H1 (cell line): Measurements from ENCODE around the gene AZI2. TPM values are rescaled to one million over a fixed set of nuclear protein-coding genes. Genes with fewer than 3 reads are reported as not detected.

ENCODE experiments used
- BACH1 ChIP-seq: IDR thresholded peaks from 2 replicates; pipeline ENCODE4 v1.6.1; 2012; ENCODE audit warnings: low read length, improper control_type of control experiment
- CHD7 ChIP-seq: fragments of 300-600 bp; sonication (generic); IDR thresholded peaks from 2 replicates; pipeline ENCODE4 v1.7.1; 2012; ENCODE audit warnings: low read length, moderate library complexity, mild to moderate bottlenecking, inconsistent platforms; ENCODE audit not compliant: insufficient replicate concordance
- MAFK ChIP-seq: IDR thresholded peaks from 2 replicates; pipeline ENCODE4 v1.6.1; 2012; ENCODE audit warnings: low read depth, mild to moderate bottlenecking, improper control_type of control experiment, low read length
- NANOG ChIP-seq: IDR thresholded peaks from 2 replicates; pipeline ENCODE4 v1.6.1; 2011; ENCODE audit warnings: low read length, low read depth, mild to moderate bottlenecking, inconsistent platforms; ENCODE audit not compliant: insufficient read depth, poor library complexity, severe bottlenecking
- POLR2A ChIP-seq, 2 experiments: IDR thresholded peaks; 1 replicate in 1 of 2; 2 replicates in 1 of 2; pipeline ENCODE4 v1.6.1; 2011; ENCODE audit warnings: low read depth in 2 of 2, low read length in 2 of 2, mild to moderate bottlenecking in 2 of 2; ENCODE audit errors: control extremely low read depth in 1 of 2
- SP1 ChIP-seq: IDR thresholded peaks from 2 replicates; pipeline ENCODE4 v1.6.1; 2011; ENCODE audit warnings: low read depth, low read length
- SRF ChIP-seq: IDR thresholded peaks from 2 replicates; pipeline ENCODE4 v1.6.1; 2011; ENCODE audit warnings: mild to moderate bottlenecking, low read depth, low read length, moderate library complexity
- polyA plus RNA-seq, 7 experiments: library from polyadenylated mRNA; depleted of rRNA in 3 of 7; stranded (reverse) in 5 of 7; unstranded in 2 of 7; fragments of >200 nt in 5 of 7; fragments of 200-250 nt in 2 of 7; gene quantifications; 1 replicate in 5 of 7; 2 replicates in 1 of 7; 4 replicates in 1 of 7; pipeline versions ENCODE4 v1.2.1 to v1.2.3, GENCODE V29; 2011 to 2013; ENCODE audit warnings: missing spikeins in 2 of 7, mixed read lengths in 2 of 7
- total RNA-seq: library from RNA; stranded (reverse); fragmentation: NEBNext Ultra II Directional; extraction: Animal tissue kit (Norgen Biotek cat#: 25700); gene quantifications from 2 replicates; pipeline ENCODE4 v1.2.1, GENCODE V29; 2021

Gene AZI2
- total and polyA plus RNA-seq, 2 of the 8 experiments (the other 6 are each of a cell fraction or from before 2014, with no cell fraction given) = 17.4 to 39.2 TPM

GRCh38 chr3:28273837-28274236, 74.8 kb downstream of the AZI2 start (continued):
- TF ChIP-seq CHD7 = no peak
- TF ChIP-seq BACH1 = no peak
- TF ChIP-seq POLR2A (IDR thresholded peaks at IDR 0.05; ENCODE audit: control extremely low read depth in 1 of 2, low read depth in 2 of 2, low read length in 2 of 2) = no peak
- TF ChIP-seq MAFK = no peak
- TF ChIP-seq SP1 = no peak
- TF ChIP-seq NANOG = no peak
- TF ChIP-seq SRF = no peak
